Measurements from ENCODE around the gene TSEN34.

GRCh38 chr19:54188215-54188871 lies 2.8 kb upstream of the TSEN34 start:
- no peak for TF ChIP-seq CTCF (IDR thresholded peaks at IDR 0.05; ENCODE audit: borderline replicate concordance, extremely low read depth, low read length, poor library complexity, severe bottlenecking)
- TF ChIP-seq EZH2 (IDR thresholded peaks at IDR 0.05; ENCODE audit: borderline replicate concordance, low read depth, low read length, severe bottlenecking), result no peak

Measured in DND-41 (cell line).